Upper lobe of left lung (tissue), 4 donors: Measurements from ENCODE around the gene TMEM165.

Source experiments
- POLR2A ChIP-seq, 4 donors: fragments of 450-650 bp; IDR thresholded peaks; one replicate each; pipeline ENCODE4 v1.5.1; 2016 to 2017; ENCODE audit warnings: antibody characterized with exemption in 4 of 4, mild to moderate bottlenecking in 2 of 4
- POLR2AphosphoS5 ChIP-seq, 2 donors: sonication (generic); formaldehyde crosslinking; IDR thresholded peaks; one replicate each; pipeline ENCODE4 v1.5.1; 2017; ENCODE audit warnings: antibody characterized with exemption in 2 of 2
- TF ChIP-seq, protein P1 (sequence below), 6 experiments: fragments of 450-650 bp in 4 of 6; fragments of 200-600 bp in 2 of 6; sonication (generic) in 2 of 6; IDR thresholded peaks; one replicate each; pipeline ENCODE4 v1.5.1; 2016 to 2019; ENCODE audit warnings: antibody characterized with exemption in 6 of 6

DNA sequence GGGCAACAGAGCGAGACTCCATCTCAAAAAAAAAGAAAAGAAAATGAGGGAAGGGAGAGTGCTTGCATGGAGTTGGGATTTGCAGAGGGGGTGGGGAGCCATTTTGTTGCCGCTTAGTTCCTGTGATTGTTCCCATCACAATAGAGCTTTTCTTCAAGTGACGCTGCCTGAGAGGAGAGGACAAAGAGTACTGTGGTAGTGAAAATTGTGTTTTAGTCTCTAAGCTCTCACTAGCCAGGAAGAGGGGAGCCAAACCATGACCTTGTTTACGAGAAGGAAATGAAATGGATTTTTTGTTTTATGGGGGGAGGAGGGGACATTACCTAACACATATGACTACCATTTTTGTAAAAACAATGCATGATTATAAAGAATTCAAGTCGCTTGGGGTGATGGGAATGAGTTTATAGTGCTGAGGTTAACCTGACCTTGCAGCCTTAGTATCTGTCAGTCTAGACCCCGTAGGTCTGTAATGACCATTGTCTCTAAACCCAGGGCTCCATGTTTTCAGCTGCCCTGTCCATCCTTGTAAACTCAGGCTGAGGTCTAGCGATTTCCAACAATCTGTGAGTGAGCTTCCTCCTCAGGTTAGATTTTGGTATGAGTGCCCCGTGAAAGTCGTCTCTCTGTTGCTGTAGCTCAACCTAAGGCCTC, 30.9 kb upstream of the TMEM165 start:
- TF ChIP-seq, protein P1, sequence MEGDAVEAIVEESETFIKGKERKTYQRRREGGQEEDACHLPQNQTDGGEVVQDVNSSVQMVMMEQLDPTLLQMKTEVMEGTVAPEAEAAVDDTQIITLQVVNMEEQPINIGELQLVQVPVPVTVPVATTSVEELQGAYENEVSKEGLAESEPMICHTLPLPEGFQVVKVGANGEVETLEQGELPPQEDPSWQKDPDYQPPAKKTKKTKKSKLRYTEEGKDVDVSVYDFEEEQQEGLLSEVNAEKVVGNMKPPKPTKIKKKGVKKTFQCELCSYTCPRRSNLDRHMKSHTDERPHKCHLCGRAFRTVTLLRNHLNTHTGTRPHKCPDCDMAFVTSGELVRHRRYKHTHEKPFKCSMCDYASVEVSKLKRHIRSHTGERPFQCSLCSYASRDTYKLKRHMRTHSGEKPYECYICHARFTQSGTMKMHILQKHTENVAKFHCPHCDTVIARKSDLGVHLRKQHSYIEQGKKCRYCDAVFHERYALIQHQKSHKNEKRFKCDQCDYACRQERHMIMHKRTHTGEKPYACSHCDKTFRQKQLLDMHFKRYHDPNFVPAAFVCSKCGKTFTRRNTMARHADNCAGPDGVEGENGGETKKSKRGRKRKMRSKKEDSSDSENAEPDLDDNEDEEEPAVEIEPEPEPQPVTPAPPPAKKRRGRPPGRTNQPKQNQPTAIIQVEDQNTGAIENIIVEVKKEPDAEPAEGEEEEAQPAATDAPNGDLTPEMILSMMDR (IDR thresholded peaks at IDR 0.05): no peak
- TF ChIP-seq POLR2A (IDR thresholded peaks at IDR 0.05) (no peak), POLR2AphosphoS5 (IDR thresholded peaks at IDR 0.05) (no peak)
